GM18951 (cell line): ENCODE results near the gene GLIS1.

ENCODE experiments used
- POLR2A ChIP-seq: IDR thresholded peaks from 4 replicates; pipeline ENCODE4 v1.6.1; 2011; ENCODE audit warnings: mild to moderate bottlenecking; ENCODE audit not compliant: insufficient read length, insufficient read depth; ENCODE audit errors: extremely low read depth
- in situ Hi-C: fragments of 300-500 bp; cut with MboI; formaldehyde crosslinking; loops from one replicate; pipeline ENCODE4 v1.12.0; 2022; ENCODE audit warnings: low sequenced_read_pairs, mixed read lengths, inconsistent platforms; ENCODE audit not compliant: unreplicated experiment

GLIS1 gene

DNA sequence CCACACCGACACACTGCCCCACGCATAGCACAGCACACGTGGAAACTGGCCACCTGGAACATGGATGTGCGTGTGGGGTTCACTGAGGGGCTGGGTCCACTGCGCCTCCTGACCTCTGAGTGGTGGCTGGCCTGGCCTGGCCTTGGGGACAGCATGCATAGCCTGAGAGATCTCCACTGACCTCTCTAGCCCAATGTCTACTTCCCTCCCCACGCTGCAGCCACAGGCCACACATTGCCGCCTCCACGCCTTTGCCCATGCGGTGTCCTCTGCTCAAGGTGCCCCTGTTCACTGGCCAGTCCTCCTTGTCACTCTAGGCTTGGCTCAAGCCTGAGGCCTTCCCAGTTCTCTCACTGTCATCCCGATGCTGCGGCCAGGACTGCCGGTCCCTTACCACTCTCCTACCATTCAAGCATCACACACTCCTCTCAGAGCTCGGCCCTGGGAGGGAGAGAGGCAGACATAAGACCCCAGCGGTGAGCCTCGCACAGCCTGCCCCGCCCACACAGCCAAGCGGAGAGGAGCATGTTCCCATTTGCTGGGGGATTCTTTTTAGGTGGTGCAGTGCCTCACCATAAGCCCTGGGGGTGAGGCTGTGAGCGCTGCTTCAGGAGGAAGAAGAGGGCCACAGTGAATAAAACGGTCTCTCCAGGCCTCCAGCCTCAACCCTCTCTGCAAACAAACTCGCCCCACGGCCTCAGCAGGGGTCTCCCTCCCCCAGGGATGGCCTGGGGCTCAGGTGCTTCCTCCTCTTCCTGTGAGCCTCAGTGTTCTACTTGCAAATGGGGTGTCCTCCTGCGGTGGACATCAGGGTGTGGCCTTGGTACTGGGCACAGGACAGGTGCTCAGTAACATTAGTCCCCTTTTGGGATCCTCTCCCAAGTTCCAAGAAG, 199.0 kb downstream of the GLIS1 start:
- TF ChIP-seq POLR2A, result no peak
- in situ Hi-C loops, result no loop called here

DNA sequence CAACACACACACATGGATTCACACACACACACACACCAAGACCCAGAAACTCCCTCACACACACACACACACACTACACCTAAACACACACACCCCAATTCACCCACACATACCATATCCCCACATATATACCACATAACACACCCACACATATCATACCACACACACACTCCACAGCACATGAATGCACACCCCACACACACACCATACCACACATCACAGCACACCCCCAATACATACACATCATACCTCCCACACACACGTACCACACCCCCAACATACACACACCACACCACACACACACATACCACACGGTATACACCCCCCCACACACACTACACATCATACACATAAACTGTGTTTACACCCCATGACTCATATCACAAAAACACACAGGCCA, 199.7 kb downstream of the GLIS1 start:
- no peak for TF ChIP-seq POLR2A
- in situ Hi-C loops, result no loop called here

DNA sequence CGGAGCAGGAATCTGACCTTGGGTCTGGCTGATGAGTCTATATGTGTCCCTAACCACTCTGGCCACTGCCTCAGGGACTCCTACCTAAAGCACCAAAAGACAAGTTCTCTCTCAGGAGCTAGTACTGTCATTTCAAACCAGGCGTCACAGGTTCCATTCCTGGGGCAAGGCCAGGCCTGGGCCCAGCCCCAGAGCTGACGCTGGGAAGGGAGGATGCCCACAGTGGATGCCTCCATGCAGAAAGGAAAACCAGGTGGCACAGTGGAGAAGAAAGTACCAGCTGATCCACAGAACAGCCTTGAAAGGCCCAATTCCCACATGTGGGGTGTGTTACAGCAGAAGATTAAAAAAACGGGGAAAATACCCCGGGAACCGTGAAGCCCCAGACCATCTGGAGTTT, 202.4 kb downstream of the GLIS1 start:
- in situ Hi-C loops, result no loop called here
- no peak for TF ChIP-seq POLR2A

DNA sequence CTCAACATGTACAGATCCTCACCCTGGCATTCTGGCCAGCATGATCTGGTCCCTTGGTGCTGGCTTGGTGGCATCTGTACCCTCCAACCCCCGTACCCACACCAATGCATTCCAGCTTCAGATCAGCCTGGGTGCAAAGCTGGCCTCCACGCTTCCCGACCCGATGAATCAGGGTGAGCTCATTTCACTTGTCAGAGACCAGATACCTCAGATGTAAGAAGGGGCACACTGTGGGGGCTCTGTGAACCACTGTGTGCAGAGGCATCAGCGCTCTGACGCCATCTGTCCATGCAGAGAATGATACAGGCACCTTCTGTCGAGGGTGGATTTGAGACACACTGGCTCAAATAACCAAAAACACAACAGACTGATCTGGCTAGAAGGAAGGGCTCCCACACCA, 203.1 kb downstream of the GLIS1 start:
- in situ Hi-C loops, result no loop called here
- no peak for TF ChIP-seq POLR2A

DNA sequence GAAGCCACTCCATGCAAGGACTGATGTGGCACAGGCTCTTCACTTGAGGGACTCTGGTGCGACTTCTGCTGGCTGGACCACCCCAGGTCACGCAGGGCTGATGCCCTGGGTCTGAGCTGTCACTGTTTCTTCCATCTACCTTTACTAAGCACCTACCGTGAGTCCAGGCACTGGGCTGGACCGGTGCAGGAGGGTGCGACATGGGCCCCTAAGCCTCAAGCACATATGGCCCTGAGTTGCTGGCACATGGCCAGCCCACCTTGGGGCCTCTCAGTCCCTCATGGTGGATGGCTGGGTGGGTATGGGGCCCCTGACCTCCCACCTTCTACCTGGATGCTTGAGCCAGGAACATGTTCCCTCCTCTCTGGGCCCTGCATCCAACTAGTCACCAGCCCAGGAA, 203.7 kb downstream of the GLIS1 start:
- in situ Hi-C loops, result no loop called here
- no peak for TF ChIP-seq POLR2A

DNA sequence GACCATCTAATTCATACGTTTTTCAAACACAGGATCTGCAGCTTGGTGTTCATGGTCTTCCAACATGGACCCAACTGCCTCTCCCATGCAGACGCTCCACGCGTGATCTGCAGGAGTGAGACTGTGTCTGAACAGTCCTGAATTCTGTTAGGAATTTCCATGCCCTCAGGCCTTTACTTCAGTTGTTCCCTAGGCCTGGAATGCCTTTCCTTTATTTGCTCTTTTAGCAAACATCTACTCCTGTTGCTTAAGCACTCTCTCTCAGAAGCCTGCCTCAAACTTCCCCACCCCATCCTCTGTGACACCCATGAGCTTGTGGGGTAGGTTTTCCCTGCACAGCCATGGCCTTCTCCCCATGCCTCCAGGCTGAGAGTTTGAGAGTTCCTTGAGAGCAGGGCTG, 206.1 kb downstream of the GLIS1 start:
- no peak for TF ChIP-seq POLR2A
- in situ Hi-C loops, result no loop called here

DNA sequence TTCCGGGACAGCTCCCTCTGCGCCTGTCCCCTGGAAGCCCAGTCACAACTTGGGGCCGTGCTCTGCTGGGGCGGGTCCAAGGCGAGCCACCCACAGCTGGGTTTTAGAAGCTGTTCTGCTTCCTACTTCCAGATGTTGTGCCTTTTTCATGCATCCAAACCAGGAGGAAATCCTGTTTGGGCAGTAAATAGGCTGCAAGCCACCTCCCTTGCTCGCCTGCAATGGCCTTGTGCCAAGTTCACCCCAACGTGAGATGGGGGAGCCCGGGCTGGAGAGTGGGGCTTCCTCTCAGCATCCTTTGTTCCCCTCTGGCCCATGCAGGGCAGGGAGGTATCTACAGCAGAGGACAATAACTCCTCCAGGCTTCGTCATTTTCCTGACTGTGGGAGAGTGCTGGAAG, 206.6 kb downstream of the GLIS1 start:
- no peak for TF ChIP-seq POLR2A
- in situ Hi-C loops, result no loop called here

DNA sequence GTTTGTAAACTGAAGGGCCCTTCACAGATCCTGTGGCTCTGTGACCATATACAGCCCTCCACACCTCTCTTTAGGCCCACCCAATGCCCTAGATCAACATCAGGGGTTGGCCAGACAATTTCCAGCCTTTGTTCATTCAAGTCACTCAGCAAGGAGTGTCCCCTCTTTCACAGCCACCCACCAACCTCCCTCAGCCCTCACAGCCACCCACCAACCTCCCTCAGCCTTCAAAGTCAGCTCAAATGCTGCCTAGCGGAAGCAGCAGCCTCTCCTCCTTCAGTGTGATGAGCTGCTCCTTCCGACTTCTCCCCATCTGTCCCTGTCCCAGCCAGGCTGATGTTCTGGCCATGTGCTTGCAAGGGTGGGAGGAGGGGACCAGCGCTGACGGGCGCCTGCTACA, 208.4 kb downstream of the GLIS1 start:
- in situ Hi-C loops, result no loop called here
- no peak for TF ChIP-seq POLR2A

DNA sequence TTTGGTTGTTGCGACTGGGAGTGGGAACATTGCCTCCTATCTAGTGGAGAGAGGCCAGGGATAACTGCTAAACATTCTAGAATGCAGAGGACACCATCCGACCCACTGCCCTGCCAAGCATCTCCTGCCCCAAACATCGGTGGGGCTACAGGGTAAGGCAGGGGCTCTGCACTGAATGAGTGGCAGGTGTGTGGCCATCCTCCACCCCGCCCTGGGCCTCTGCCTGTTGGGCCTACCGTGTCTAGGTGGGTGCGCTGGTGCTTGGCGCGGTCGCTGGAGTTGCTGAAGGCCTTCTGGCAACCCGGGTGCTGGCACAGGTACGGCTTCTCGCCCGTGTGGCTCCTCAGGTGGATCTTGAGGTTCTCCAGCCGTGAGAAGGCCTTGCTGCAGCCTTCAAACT, 209.4 kb downstream of the GLIS1 start:
- in situ Hi-C loops, result no loop called here
- no peak for TF ChIP-seq POLR2A

DNA sequence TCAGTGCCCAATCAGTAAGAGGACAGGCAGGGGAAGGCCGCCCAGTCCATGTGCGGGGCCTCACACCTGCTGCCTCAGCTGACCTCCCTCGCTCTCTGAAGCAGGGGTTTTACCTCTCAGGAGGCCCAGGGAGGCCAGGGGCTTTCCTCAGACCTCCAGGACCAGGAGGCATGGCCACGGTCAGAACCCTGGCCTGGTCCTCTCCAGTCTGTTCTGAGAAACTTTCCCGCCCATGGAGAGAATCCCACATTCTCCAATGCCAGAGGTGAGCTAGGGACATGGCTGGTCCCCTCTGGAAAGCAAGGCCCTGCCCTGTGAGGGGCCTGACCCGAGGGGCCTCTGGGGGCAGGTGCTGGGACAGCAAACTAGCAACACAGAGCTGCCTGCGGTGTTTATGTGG, 211.6 kb downstream of the GLIS1 start:
- in situ Hi-C loops, result no loop called here
- TF ChIP-seq POLR2A, result no peak

DNA sequence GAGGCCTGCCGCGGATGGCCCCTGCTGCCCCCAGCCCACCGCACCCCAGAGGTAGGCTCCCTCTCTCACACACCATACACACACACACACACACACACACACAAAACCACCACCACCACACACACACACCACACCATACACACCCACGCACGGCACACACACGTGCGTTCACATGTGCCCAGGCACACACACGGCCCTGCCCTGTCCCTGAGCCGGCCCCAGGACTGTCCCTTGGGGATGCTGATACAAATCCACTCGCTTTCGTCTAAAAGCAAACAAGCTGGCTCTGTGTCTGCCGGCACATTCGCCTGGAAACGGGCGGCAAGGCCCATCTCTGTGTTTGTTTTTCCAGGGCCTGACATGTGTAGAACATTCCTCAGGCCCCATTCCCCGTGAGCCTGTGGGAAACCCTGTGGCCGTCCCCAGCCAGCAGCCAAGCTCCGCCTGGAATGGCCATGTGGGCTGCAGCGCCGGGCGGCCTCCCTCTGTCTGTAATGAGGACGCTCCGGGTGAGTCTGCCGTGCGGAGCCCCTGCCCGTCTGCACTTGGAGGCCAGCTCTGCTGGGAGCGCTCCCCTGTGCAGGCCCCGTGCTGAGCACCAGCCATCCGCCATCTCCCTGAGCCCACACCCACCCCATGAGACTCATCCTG, 212.4 kb downstream of the GLIS1 start:
- TF ChIP-seq POLR2A, result no peak
- in situ Hi-C loops, result no loop called here

DNA sequence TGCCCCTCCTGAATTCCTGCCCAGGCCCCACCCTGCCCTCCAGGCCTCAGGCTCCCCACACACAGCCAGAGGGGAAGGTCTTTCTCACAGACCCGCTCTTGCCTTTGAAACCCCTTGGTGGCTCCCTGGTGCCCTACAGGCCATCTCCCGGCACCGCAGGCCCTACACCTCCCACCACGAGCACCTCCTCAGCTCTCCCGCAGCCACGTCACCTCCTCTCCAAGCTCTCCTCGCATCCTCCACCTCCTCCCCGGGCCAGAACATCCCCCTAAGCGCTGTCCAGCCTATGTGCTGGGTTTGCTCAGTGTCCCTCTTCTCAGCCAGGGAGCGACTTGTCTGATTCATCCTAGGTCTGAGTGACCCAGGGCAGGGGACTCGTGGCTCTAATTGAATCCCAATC, 213.4 kb downstream of the GLIS1 start:
- TF ChIP-seq POLR2A, result no peak
- in situ Hi-C loops, result no loop called here

DNA sequence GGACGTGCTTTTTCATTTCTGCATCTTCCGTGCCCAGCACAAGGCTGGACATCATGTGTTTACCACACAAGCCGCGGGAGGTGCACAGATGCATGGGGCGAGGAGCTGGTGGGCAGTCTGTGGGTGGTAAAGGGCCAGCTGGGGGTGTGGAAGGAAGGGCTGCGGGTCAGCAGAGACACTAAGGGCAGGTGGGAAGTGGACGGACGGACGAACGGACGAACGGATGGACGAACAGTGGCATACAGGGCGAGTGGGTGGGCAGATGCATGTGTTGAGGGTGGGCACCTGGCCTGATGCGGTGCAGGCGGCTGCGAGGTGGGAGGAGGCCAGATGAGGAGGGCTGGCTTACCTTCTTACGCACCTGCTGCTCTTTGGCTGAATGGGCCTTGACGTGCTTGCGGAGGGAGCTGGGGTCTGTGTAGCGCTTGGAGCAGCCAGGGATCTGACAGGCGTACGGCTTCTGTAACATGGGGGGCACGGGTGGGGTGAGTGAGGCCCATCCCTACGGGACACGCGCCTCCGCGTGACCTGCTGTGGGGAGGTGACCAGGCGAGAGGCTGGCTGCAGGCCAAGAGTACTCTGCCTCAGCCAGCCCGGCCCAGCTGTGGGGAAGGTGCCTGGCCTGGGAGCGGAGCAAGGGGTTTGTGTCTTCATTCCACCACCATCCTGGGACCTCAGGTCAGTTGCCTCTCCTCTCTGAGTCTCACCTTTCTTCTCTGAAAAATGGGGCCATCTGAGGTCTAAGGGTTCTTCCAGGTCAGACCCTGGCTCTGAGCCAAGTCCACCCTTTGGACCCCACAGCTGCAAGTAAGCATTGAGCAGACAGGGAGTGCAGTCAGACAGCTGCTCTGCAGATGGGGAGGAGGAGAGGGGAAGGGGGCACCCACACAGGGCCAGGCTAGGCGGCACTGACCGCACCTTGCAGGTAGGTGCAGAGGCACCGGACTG, 214.3 kb downstream of the GLIS1 start:
- no peak for TF ChIP-seq POLR2A
- in situ Hi-C loops, result no loop called here
